Glutamatergic neuron (in vitro differentiated cells): ENCODE data around the gene DNAJC4. TPM values are rescaled to one million over a fixed set of nuclear protein-coding genes. Genes with fewer than 3 reads are reported as not detected.

Experiments used
- DNase-seq: peaks from one replicate; pipeline ENCODE4 v3.0.0; 2022
- H3K27ac Mint-ChIP-seq: one replicate; pipeline ENCODE4 v1.8.0; 2020; ENCODE audit warnings: mild to moderate bottlenecking, mixed read lengths, inconsistent platforms; ENCODE audit not compliant: unreplicated experiment
- H3K27me3 Mint-ChIP-seq: one replicate; pipeline ENCODE4 v1.8.0; 2020; ENCODE audit warnings: mild to moderate bottlenecking, moderate library complexity, mixed read lengths, inconsistent platforms; ENCODE audit not compliant: unreplicated experiment
- H3K36me3 Mint-ChIP-seq: one replicate; pipeline ENCODE4 v1.8.0; 2020; ENCODE audit warnings: mild to moderate bottlenecking, mixed read lengths, inconsistent platforms; ENCODE audit not compliant: unreplicated experiment
- H3K4me1 Mint-ChIP-seq: one replicate; pipeline ENCODE4 v1.8.0; 2020; ENCODE audit warnings: mild to moderate bottlenecking, low read depth, mixed read lengths, inconsistent platforms; ENCODE audit not compliant: unreplicated experiment
- H3K4me3 Mint-ChIP-seq: one replicate; pipeline ENCODE4 v1.8.0; 2020; ENCODE audit warnings: mild to moderate bottlenecking, mixed read lengths, inconsistent platforms; ENCODE audit not compliant: unreplicated experiment
- H3K9me3 Mint-ChIP-seq: one replicate; pipeline ENCODE4 v1.8.0; 2020; ENCODE audit warnings: mild to moderate bottlenecking, moderate library complexity, mixed read lengths, inconsistent platforms; ENCODE audit not compliant: unreplicated experiment
- CTCF ChIP-seq: fragments of 200-600 bp; sonication (generic); IDR thresholded peaks from one replicate; pipeline ENCODE4 v1.5.0; 2021; ENCODE audit not compliant: partially characterized antibody, unreplicated experiment
- total RNA-seq: library from RNA; stranded (reverse); fragmentation: NEBNext Ultra II Directional; extraction: Animal tissue kit (Norgen Biotek cat#: 25700); gene quantifications from one replicate; pipeline ENCODE4 v1.2.1, GENCODE V29; 2021; ENCODE audit not compliant: unreplicated experiment

DNAJC4 gene
- total RNA-seq, 1 donor from 2014 or later, result 30.5 TPM

DNA sequence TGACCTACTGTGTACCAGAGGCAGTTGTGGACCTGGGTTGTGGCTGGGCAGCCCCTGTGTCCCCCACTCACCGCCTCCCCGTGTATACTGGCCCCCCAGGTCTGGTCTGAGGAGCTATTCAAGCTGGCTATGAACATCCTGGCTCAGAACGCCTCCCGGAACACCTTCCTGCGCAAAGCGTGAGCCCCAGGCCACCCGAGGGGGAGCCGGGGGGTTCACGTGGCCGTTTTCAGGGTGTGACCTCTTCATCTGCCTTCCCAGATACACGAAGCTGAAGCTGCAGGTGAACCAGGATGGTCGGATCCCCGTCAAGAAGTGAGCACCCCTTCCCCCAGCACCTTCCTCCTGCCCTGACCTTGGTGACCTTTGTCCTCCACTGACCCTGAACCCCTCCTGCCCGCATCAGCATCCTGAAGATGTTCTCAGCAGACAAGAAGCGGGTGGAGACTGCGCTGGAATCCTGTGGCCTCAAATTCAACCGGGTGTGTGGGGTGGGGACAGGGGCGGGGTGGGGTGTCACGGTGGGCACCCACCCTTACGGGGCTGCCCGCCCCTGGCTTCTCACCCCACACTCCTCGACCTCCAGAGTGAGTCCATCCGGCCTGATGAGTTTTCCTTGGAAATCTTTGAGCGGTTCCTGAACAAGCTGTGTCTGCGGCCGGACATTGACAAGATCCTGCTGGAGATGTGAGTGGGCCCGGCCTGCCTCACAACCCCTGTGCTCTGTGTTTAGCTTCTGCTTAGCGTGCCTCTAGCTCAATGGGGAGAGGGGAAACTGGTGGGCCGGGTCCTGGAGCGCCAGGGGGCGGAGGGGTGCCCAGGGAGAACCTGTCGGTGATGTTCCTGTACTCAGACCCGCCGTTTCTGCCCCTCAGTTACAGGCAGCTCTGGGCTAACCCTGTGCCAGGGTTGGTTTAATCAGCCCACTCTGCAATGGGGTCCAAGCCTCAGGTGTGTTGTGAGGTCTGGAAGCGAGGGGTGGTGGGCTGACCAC lies 25.1 kb downstream of the DNAJC4 start:
- peaks cover 6% of the 10 kb centered on the region for H3K9me3 Mint-ChIP-seq
- peaks cover 4% of the 10 kb centered on the region for H3K4me1 Mint-ChIP-seq
- H3K36me3 Mint-ChIP-seq, result no peaks in the 10 kb centered on the region
- no peak overlapping the region for H3K4me3 Mint-ChIP-seq
- no peak overlapping the region for H3K27ac Mint-ChIP-seq
- no peak for TF ChIP-seq CTCF
- peaks cover 18% of the 10 kb centered on the region for H3K27me3 Mint-ChIP-seq
- no peak for DNase-seq

DNA sequence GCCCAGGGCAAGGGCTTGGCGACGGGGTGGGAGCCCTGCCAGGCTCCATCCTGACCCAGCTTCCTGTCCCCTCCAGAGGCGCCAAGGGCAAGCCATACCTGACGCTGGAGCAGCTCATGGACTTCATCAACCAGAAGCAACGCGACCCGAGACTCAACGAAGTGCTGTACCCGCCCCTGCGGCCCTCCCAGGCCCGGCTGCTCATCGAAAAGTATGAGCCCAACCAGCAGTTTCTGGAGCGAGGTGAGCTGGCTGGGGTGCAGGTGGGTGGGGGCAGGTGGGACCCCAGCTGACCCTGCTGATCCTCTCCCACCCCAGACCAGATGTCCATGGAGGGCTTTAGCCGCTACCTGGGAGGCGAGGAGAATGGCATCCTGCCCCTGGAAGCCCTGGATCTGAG lies 26.0 kb downstream of the DNAJC4 start:
- TF ChIP-seq CTCF, result no peak
- no peak overlapping the region for H3K4me3 Mint-ChIP-seq
- H3K9me3 Mint-ChIP-seq, result peaks cover 6% of the 10 kb centered on the region
- peaks cover 18% of the 10 kb centered on the region for H3K27me3 Mint-ChIP-seq
- no peak overlapping the region for H3K27ac Mint-ChIP-seq
- no peaks in the 10 kb centered on the region for H3K36me3 Mint-ChIP-seq
- peaks cover 4% of the 10 kb centered on the region for H3K4me1 Mint-ChIP-seq
- DNase-seq, result no peak

- DNase-seq, result no peak
- H3K27ac Mint-ChIP-seq, result no peak overlapping the region
- peaks cover 16% of the 10 kb centered on the region for H3K27me3 Mint-ChIP-seq
- H3K9me3 Mint-ChIP-seq, result peaks cover 6% of the 10 kb centered on the region
- no peak overlapping the region for H3K4me3 Mint-ChIP-seq
- no peaks in the 10 kb centered on the region for H3K36me3 Mint-ChIP-seq
- H3K4me1 Mint-ChIP-seq, result peaks cover 4% of the 10 kb centered on the region
- TF ChIP-seq CTCF, result no peak
These were observed 28.0 kb downstream of the DNAJC4 start for GRCh38 chr11:64258356-64258755.

DNA sequence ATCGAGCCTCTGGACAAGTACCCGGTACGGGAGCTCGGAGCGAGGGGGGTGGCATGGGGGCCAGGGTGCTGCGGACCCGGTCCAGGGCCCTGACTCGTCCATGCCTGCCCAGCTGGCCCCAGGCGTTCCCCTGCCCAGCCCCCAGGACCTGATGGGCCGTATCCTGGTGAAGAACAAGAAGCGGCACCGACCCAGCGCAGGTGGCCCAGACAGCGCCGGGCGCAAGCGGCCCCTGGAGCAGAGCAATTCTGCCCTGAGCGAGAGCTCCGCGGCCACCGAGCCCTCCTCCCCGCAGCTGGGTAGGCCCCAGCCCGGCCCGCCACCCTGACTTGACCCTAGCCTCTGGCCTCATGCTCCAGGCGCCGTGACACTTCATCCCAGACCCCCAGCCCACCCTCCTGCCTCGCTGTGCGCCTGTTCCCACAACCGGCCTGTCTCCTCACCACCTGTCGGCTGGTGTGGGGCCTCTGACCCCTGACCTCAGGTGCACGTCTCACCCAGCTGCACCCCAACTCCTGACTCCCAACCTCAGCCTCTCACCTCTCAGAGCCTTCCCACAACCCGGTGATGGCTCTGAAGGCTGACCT lies 28.7 kb downstream of the DNAJC4 start:
- Mint-ChIP-seq H3K27me3 (peaks cover 16% of the 10 kb centered on the region), H3K4me3 (no peak overlapping the region), H3K36me3 (no peaks in the 10 kb centered on the region), H3K9me3 (peaks cover 6% of the 10 kb centered on the region), H3K27ac (no peak overlapping the region), H3K4me1 (no peaks in the 10 kb centered on the region)
- TF ChIP-seq CTCF, result no peak
- DNase-seq, result no peak

GRCh38 chr11:64259533-64260067 lies 29.3 kb downstream of the DNAJC4 start:
- no peak overlapping the region for H3K4me3 Mint-ChIP-seq
- no peak for TF ChIP-seq CTCF

More at GRCh38 chr11:64259533-64260067, 29.3 kb downstream of the DNAJC4 start:
- H3K36me3 Mint-ChIP-seq, result no peaks in the 10 kb centered on the region
- H3K9me3 Mint-ChIP-seq, result peaks cover 6% of the 10 kb centered on the region
- DNase-seq, result no peak
- peaks cover 16% of the 10 kb centered on the region for H3K27me3 Mint-ChIP-seq
- no peak overlapping the region for H3K27ac Mint-ChIP-seq
- H3K4me1 Mint-ChIP-seq, result no peaks in the 10 kb centered on the region
